LNCaP clone FGC (cell line): ENCODE results near the gene SIRT1.

Experiments
- DNase-seq: peaks from one replicate; pipeline ENCODE4 v3.0.0-alpha.2; 2011; ENCODE audit warnings: low read depth
- H3K4me3 ChIP-seq: 2 replicates; pipeline ENCODE4 v1.5.1; 2011; ENCODE audit warnings: mild to moderate bottlenecking, low read depth, low read length, control low read depth
- CTCF ChIP-seq: IDR thresholded peaks from 2 replicates; pipeline ENCODE4 v1.5.1; 2012; ENCODE audit warnings: mild to moderate bottlenecking; ENCODE audit not compliant: control insufficient read depth, insufficient read depth; ENCODE audit errors: extremely low read depth

SIRT1 gene

GRCh38 chr10:67878133-67878532 is 6.3 kb upstream of the SIRT1 start:
- TF ChIP-seq CTCF = no peak

GRCh38 chr10:67883710-67884312 is 645 bp upstream of the SIRT1 start:
- H3K4me3 ChIP-seq = peak overlapping the region; percentile 82
- DNase-seq = no peak
- no peak for TF ChIP-seq CTCF

More at GRCh38 chr10:67878133-67878532, 6.3 kb upstream of the SIRT1 start:
- DNase-seq = no peak
- no peak overlapping the region for H3K4me3 ChIP-seq

GRCh38 chr10:67884842-67885670 is 600 bp downstream of the SIRT1 start:
- peak; percentile 9; the same call in 1 of the 2 replicates for TF ChIP-seq CTCF
- DNase-seq = peak; percentile 26
- peak overlapping the region; percentile 82 for H3K4me3 ChIP-seq

GRCh38 chr10:67893637-67894036 is 9.2 kb downstream of the SIRT1 start:
- TF ChIP-seq CTCF = no peak
- no peak for DNase-seq
- no peak overlapping the region for H3K4me3 ChIP-seq

- no peak for DNase-seq
- H3K4me3 ChIP-seq = no peak overlapping the region
- TF ChIP-seq CTCF = no peak
Observed at GRCh38 chr10:67903581-67903980, 19.1 kb downstream of the SIRT1 start.

GRCh38 chr10:67912331-67912946 is 28.0 kb downstream of the SIRT1 start:
- H3K4me3 ChIP-seq = no peak overlapping the region
- TF ChIP-seq CTCF = no peak
- DNase-seq = no peak
